Measurements from ENCODE around the gene NAV2.

GRCh38 chr11:19976281-19976941 lies 263.8 kb downstream of the NAV2 start:
- TF ChIP-seq CTCF (IDR thresholded peaks at IDR 0.05; ENCODE audit: borderline replicate concordance, extremely low read depth, low read length, poor library complexity, severe bottlenecking) = no peak
- TF ChIP-seq EZH2 (IDR thresholded peaks at IDR 0.05; ENCODE audit: borderline replicate concordance, low read depth, low read length, severe bottlenecking) = no peak

Measured in DND-41 (cell line).